GM18907 (cell line): ENCODE measurements around the gene DOCK2.

ENCODE experiments used
- ATAC-seq: cut with Tn5 transposase; IDR thresholded peaks from one replicate; pipeline ENCODE4 v1.9.1; 2021; ENCODE audit warnings: mild to moderate bottlenecking, moderate library complexity; ENCODE audit not compliant: unreplicated experiment

DOCK2 gene

GRCh38 chr5:170109059-170110031 lies 472.3 kb downstream of the DOCK2 start:
- no peak for ATAC-seq

- no peak for ATAC-seq
Measured at GRCh38 chr5:170110403-170111087, 473.5 kb downstream of the DOCK2 start.

- ATAC-seq, result no peak
Measured at GRCh38 chr5:170111088-170111785, 474.2 kb downstream of the DOCK2 start.

GRCh38 chr5:170112876-170113521 lies 475.9 kb downstream of the DOCK2 start:
- no peak for ATAC-seq

- no peak for ATAC-seq
Measured at GRCh38 chr5:170113522-170113900, 476.4 kb downstream of the DOCK2 start.

- no peak for ATAC-seq
Measured at GRCh38 chr5:170114271-170114670, 477.2 kb downstream of the DOCK2 start.

- no peak for ATAC-seq
Measured at GRCh38 chr5:170115925-170116324, 478.9 kb downstream of the DOCK2 start.

- no peak for ATAC-seq
Measured at GRCh38 chr5:170117736-170118135, 480.7 kb downstream of the DOCK2 start.

- no peak for ATAC-seq
Measured at GRCh38 chr5:170120576-170120975, 483.5 kb downstream of the DOCK2 start.

GRCh38 chr5:170121321-170121720 lies 484.2 kb downstream of the DOCK2 start:
- ATAC-seq, result no peak

- ATAC-seq, result no peak
Measured at GRCh38 chr5:170126061-170126460, 489.0 kb downstream of the DOCK2 start.

GRCh38 chr5:170126626-170127025 lies 489.6 kb downstream of the DOCK2 start:
- no peak for ATAC-seq

GRCh38 chr5:170131235-170131634 lies 494.2 kb downstream of the DOCK2 start:
- ATAC-seq, result no peak

- no peak for ATAC-seq
Measured at GRCh38 chr5:170132269-170132975, 495.3 kb downstream of the DOCK2 start.
